HG03139 (cell line): ENCODE data around the gene MXRA8.
"Not testable (repeated sequence)": the region's sequence is repeated elsewhere in the genome, so short reads cannot be mapped to it uniquely, and the experiment has no call there.

Experiments used
- ATAC-seq: cut with Tn5 transposase; IDR thresholded peaks from one replicate; pipeline ENCODE4 v1.9.1; 2021; ENCODE audit not compliant: unreplicated experiment

Gene MXRA8

DNA sequence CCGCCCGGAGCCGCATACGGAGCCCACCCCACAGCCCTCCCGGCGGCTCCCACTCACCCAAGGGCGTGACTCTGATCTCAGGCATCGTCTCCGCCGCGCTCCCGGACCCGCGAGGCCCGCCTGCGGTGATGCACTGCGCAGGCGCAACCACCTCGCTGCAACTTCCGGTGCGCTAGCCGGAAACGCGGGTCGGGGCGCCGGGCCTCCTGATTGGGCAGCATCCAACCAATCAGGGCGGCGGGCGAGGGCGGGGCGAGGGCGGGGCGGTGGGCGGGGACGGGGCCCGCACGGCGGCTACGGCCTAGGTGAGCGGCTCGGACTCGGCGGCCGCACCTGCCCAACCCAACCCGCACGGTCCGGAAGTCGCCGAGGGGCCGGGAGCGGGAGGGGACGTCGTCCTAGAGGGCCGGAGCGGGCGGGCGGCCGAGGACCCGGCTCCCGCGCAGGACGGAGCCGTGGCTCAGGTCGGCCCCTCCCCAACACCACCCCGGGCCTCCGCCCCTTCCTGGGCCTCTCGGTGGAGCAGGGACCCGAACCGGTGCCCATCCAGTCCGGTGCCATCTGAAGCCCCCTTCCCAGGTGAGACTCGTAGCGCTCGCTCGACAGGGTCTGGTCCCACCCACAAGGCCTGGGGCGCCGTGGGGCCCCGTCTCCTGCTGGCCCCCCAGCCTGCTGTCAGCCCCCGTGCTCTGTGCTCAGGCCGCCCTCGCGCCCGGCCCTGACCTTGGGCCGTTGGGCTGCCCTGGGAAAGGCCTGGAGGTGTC, 33.6 kb downstream of the MXRA8 start, which contains the start of the genes CPTP and INTS11:
CPTP (plus strand) TSS at position 279 of the 764 bp plus-strand sequence. CDS start 2,109 bp downstream, outside the sequence.
INTS11 (minus strand) TSS at position 137 of the 764 bp plus-strand sequence; CDS start at position 85, 52 bp downstream.
- peak; percentile 66 for ATAC-seq

DNA sequence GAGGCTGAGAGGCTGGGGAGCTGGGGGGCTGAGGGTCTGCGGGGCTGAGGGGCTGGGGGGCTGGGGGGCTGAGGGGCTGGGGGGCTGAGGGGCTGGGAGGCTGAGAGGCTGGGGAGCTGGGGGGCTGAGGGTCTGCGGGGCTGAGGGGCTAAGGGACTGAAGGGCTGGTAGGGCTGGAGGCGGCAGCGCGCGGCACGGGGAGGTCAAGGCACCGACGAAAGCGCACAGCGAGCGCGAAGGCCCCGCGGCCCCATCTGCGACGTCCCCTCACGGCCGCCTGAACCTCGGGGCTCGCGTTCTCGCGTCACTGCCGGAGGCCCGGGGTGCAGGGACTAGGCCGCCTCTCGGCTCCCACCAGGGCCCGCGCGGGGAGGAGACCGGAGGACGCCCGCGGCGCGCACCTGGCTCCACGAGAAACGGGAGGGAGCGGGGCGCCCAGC, 34.3 kb downstream of the MXRA8 start:
- ATAC-seq, result peak; percentile 22

DNA sequence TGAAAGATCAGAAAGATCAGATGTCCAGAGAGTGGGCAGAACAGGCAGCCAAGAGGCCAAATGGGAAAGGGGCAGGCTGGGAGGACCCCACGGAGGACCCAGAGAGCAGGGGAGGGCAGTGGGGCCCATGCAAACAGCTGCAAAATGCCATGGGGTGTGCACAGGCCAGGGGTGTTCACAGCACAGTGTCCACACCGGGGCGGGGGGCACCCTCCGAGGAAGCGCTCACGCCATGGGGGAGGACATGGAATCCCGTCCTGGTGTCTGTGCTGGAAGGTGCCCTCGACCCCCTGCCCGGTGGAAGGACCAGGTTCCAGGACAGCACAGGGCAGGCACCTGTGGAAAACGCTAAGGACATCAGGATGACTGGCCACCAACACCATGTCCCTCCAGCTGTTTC, 35.4 kb downstream of the MXRA8 start:
- ATAC-seq, result no peak

GRCh38 chr1:1322418-1322817, 35.9 kb downstream of the MXRA8 start:
- no peak for ATAC-seq

DNA sequence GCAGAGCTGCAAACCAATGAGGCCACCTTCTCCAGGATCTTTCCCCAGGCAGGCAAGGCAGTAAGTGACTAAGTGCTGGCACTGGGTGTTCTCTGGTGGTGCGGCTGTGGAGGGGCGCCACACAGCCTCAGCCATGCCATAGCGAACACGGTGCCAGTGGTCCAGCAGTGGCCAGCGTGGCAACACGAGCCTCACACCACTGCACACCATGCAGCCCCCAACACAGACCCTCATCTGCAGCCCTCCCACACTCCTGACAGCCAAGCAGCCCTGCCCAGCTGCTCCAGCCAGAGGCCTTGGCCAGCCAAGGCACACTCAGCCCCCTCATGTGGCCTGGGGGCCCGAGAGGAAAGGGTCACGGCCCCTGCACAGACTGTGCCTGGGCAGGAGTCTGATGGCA, 36.9 kb downstream of the MXRA8 start:
- no peak for ATAC-seq

GRCh38 chr1:1320666-1321448, 37.5 kb downstream of the MXRA8 start:
- no peak for ATAC-seq

- no peak for ATAC-seq
Observed at GRCh38 chr1:1319646-1319941, 38.8 kb downstream of the MXRA8 start.

DNA sequence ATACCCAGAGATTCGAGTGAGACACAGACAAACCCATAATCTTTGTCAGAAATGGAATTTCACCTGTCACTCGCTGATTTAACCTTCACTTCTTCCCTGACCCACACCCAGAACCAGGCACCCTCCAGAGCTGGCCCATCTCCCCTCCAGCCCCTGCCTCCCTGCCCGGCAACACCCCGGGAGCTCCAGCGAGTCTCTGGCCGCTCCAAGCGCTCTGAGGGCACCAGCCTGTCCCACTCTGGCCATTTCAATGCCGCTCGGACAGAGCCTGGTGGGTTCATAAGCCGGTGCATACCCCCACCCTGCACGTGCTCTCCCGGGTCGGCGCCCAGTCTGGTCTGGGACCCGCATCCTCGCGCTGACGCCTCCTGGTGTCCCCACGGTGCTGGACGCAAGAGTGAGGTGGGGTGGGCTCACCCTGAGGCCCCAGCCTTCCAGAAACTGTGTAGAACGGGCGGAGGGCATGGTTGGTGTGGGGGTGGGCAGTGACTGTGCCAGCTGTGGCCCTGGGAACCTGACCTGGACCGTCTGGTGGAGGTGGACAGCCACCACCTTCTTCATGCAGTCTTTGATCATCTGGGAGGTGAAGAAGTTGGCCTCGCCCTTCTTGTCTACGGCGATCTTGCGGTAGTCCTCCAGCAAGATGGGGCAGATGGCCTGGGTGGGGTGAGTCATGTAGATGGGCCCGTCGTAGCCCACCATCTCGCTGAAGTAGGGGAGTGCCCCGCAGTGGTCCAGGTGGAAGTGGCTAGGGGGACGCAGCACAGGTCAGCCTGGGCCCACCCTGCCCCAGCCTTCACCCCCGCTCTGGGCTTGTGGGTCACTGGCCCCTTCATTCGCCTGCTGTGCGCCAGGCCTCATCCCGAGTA, 39.3 kb downstream of the MXRA8 start:
- no peak for ATAC-seq

- no peak for ATAC-seq
Observed at GRCh38 chr1:1318131-1318652, 40.2 kb downstream of the MXRA8 start.

DNA sequence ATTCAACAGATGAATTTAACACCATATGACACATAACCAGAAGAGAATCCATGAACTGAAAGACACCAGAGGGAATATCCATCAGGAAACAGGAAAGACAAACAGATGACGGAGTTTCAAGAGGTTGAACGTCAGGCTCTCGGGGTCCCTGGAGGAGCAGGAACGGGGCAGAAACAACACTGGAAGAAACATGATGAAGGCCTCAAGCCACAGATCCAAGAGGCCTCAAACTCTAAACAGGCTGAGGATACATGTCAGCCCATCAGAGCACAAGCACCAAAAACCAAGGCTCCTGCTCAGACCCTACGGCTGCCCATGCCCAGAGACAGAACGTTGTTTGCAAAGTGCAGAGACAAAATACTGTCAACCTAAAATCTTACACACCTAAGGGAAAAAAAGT, 40.9 kb downstream of the MXRA8 start:
- ATAC-seq, result no peak

DNA sequence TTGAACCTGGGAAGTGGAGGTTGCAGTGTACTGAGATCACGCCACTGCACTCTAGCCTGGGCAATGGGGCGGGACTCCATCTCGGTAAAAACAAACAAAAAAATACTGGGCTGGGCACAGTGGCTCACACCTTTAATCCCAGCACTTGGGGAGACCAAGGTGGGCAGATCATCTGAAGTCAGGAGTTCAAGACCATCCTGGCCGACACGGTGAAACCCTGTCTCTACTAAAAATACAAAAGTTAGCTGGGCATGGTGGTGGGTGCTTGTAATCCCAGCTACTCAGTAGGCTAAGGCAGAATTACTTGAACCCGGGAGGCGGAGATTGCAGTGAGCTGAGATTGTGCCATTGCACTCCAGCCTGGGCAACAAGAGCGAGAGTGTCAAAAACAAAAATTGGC, 42.2 kb downstream of the MXRA8 start:
- not testable (repeated sequence) for ATAC-seq

DNA sequence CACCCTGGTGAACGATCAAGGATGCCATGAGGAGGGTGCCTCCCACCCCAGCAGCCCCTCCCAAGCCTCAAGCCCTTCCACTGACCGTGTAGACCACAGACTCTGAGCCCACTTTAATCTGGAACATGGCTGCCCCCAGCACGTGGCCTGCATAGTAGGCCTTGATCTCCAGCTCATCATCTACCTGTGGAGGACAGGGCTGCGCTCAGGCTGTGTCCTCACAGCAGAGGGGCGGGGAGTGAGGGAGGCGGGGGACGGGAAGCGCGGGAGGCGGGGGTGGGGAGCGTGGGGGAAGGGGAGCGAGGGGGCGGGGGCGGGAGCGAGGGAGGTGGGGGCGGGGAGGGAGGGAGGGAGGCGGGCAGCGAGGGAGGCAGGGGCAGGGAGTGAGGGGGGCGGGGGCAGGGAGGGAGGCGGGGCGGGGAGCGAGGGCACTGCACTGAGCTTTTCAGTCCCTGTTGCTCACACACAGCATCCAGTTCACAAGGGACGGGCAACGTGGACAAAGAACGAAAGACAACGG, 42.9 kb downstream of the MXRA8 start:
- ATAC-seq, result no peak

- ATAC-seq, result no peak
Observed at GRCh38 chr1:1314678-1315335, 43.5 kb downstream of the MXRA8 start.

DNA sequence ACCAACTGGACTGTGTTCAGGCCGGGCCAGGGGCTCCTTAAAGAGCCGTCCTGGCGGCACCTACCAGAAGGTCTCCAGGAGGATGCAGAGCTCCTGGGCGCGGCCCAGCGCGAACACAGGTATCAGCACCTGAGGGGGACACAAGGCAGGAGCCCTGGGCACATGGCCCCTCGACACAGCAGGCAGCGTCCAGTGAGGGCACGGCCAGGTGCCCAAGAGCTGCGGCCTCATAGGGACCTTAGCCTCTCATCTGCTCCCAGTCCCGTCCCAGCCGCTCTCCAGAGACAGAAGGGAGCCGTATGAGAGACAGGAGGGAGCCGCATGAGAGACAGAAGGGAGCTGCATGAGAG, 44.1 kb downstream of the MXRA8 start:
- ATAC-seq, result no peak

GRCh38 chr1:1313500-1314236, 44.7 kb downstream of the MXRA8 start:
- no peak for ATAC-seq

- no peak for ATAC-seq
Observed at GRCh38 chr1:1312450-1313314, 45.7 kb downstream of the MXRA8 start.

- ATAC-seq, result no peak
Observed at GRCh38 chr1:1311107-1312104, 46.9 kb downstream of the MXRA8 start.
